Measurements from ENCODE around the gene ECHS1. TPM values are rescaled to one million over a fixed set of nuclear protein-coding genes. Genes with fewer than 3 reads are reported as not detected.

The ECHS1 gene
- total and polyA plus RNA-seq, 2 experiments from 2014 or later, result 92.1 to 127 TPM

DNA sequence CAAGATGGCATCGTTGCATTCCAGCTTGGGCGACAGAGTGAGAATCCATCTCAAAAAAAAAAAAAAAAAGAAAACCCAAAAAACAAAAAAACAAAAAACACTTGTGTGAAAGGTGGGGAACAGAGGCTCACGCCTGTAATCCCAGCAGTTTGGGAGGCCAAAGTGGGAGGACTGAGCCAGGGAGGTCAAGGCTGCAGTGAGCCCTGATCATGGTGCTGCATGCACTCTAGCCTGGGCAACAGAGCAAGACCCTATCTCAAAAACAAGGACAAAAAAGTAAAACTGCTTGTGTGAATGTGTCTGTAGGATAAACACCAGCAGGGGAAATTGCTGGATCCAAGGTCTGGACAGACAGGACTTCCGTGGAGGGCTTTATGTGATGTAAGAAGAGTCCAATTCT, 10.4 kb upstream of the ECHS1 start (continued):
- TF ChIP-seq, protein P1, sequence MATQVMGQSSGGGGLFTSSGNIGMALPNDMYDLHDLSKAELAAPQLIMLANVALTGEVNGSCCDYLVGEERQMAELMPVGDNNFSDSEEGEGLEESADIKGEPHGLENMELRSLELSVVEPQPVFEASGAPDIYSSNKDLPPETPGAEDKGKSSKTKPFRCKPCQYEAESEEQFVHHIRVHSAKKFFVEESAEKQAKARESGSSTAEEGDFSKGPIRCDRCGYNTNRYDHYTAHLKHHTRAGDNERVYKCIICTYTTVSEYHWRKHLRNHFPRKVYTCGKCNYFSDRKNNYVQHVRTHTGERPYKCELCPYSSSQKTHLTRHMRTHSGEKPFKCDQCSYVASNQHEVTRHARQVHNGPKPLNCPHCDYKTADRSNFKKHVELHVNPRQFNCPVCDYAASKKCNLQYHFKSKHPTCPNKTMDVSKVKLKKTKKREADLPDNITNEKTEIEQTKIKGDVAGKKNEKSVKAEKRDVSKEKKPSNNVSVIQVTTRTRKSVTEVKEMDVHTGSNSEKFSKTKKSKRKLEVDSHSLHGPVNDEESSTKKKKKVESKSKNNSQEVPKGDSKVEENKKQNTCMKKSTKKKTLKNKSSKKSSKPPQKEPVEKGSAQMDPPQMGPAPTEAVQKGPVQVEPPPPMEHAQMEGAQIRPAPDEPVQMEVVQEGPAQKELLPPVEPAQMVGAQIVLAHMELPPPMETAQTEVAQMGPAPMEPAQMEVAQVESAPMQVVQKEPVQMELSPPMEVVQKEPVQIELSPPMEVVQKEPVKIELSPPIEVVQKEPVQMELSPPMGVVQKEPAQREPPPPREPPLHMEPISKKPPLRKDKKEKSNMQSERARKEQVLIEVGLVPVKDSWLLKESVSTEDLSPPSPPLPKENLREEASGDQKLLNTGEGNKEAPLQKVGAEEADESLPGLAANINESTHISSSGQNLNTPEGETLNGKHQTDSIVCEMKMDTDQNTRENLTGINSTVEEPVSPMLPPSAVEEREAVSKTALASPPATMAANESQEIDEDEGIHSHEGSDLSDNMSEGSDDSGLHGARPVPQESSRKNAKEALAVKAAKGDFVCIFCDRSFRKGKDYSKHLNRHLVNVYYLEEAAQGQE (IDR thresholded peaks at IDR 0.05; ENCODE audit: unreplicated experiment), result no peak
- TF ChIP-seq NANOG (IDR thresholded peaks at IDR 0.05; ENCODE audit: borderline replicate concordance), result no peak
- TF ChIP-seq STAT1 (IDR thresholded peaks at IDR 0.05; ENCODE audit: unreplicated experiment), result no peak
- TF ChIP-seq, protein P2, sequence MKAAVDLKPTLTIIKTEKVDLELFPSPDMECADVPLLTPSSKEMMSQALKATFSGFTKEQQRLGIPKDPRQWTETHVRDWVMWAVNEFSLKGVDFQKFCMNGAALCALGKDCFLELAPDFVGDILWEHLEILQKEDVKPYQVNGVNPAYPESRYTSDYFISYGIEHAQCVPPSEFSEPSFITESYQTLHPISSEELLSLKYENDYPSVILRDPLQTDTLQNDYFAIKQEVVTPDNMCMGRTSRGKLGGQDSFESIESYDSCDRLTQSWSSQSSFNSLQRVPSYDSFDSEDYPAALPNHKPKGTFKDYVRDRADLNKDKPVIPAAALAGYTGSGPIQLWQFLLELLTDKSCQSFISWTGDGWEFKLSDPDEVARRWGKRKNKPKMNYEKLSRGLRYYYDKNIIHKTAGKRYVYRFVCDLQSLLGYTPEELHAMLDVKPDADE (IDR thresholded peaks at IDR 0.05), result no peak
- TF ChIP-seq ZNF331 (CRISPR knock-in tag; IDR thresholded peaks at IDR 0.05; ENCODE audit: low read depth), result no peak

DNA sequence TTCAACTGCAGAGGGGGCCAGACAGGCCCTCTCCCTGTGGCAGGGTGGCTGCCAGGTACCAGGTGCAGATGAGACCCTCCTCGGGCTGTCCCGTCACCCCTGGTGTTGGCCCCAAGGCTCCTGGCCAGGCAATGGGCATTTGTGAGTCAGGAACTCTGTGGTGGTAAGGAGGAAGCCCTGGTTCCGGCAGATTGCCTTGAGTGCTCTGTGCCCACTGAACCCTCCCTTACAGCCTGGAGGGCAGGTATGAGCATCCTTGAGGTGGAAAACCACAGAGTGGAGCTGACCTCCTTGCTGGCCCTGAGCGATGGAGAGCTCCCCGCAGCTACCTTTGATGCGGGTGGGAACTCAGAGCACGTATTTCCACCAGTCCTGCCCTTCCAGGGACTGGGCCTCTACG, 7.9 kb upstream of the ECHS1 start:
- ATAC-seq (no peak), DNase-seq (ENCODE audit: low spot score) (no peak)
- Histone ChIP-seq H3K36me3 (ENCODE audit: insufficient read depth) (no peaks in the 10 kb centered on the region; the same call in 1 of the 2 replicates), H3K4me2 (no peak overlapping the region), H4K20me1 (replicated peaks; ENCODE audit: insufficient read depth) (no peaks in the 10 kb centered on the region), H3K27ac (ENCODE audit: low read depth) (no peak overlapping the region), H3K9me2 (ENCODE audit: insufficient read depth) (no peaks in the 10 kb centered on the region), H3K4me3 (no peak overlapping the region), H3K79me2 (replicated peaks; ENCODE audit: insufficient read depth) (no peaks in the 10 kb centered on the region), H3K4me1 (ENCODE audit: insufficient read depth) (peaks cover 5% of the 10 kb centered on the region; the same call in 1 of the 2 replicates), H2AFZ (no peak overlapping the region), H3K27me3 (ENCODE audit: insufficient read depth) (peaks cover 36% of the 10 kb centered on the region), H3F3A (replicated peaks; ENCODE audit: low read depth) (no peaks in the 10 kb centered on the region)
- Mint-ChIP-seq H3K9me3 (no peaks in the 10 kb centered on the region; the same call in 2 of the 3 replicates), H3K27me3 (ENCODE audit: insufficient read depth, low read depth, poor library complexity) (peaks cover 22% of the 10 kb centered on the region), H3K36me3 (ENCODE audit: low read depth) (0 out of 3 replicates have a peak, but pooled peaks cover 3% of the 10 kb centered on the region), H3K4me1 (no peaks in the 10 kb centered on the region), H3K4me3 (no peak overlapping the region), H3K27ac (no peak overlapping the region)
- TF ChIP-seq STAT1 (IDR thresholded peaks at IDR 0.05; ENCODE audit: unreplicated experiment), result no peak

DNA sequence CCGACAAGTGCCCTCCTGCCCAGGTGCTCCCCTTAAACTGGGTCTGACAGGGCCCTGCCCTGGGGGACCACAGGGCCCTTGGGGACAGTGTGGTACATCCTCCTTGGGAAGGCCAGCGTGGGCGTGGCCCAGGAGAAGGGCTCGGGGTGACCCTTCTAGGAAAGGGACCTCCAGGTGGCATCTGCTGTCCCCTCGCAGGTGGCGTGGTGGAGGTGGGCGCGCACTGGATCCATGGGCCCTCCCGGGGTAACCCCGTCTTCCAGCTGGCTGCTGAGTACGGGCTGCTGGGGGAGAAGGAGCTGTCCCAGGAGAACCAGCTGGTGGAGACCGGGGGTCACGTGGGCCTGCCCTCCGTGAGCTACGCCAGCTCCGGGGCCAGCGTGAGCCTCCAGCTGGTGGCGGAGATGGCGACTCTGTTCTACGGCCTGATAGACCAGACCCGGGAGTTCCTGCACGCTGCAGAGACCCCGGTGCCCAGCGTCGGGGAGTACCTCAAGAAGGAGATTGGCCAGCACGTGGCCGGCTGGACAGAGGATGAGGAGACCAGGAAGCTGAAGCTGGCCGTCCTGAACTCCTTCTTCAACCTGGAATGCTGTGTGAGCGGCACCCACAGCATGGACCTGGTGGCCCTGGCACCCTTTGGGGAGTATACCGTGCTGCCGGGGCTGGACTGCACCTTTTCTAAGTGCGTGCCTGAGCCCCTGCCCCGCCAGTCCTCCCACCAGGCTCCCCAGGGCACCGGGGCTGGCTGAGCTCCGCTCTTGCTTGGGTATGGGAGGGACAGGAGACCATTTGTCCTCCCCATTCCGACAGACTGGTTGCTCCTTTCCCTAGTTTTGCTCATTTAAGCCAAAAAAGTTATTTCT, 6.9 kb upstream of the ECHS1 start:
- ATAC-seq (peak; percentile 23), DNase-seq (ENCODE audit: low spot score) (no peak)
- Histone ChIP-seq H3K4me2 (peak overlapping the region; percentile 92), H3K4me1 (ENCODE audit: insufficient read depth) (peaks cover 5% of the 10 kb centered on the region; the same call in 1 of the 2 replicates), H3K79me2 (replicated peaks; ENCODE audit: insufficient read depth) (no peaks in the 10 kb centered on the region), H3K4me3 (peak overlapping the region; percentile 68), H3K9me2 (ENCODE audit: insufficient read depth) (no peaks in the 10 kb centered on the region), H3K27ac (ENCODE audit: low read depth) (no peak overlapping the region), H3F3A (replicated peaks; ENCODE audit: low read depth) (no peaks in the 10 kb centered on the region), H3K36me3 (ENCODE audit: insufficient read depth) (no peaks in the 10 kb centered on the region), H4K20me1 (replicated peaks; ENCODE audit: insufficient read depth) (no peaks in the 10 kb centered on the region; the same call in 1 of the 2 replicates), H3K27me3 (ENCODE audit: insufficient read depth) (peaks cover 46% of the 10 kb centered on the region), H2AFZ (no peak overlapping the region; the same call in 1 of the 2 replicates)
- TF ChIP-seq ZNF331 (CRISPR knock-in tag; IDR thresholded peaks at IDR 0.05; ENCODE audit: low read depth), result no peak
- no peak for TF ChIP-seq STAT1 (IDR thresholded peaks at IDR 0.05; ENCODE audit: unreplicated experiment)
- H3K27me3 Mint-ChIP-seq (ENCODE audit: insufficient read depth, low read depth, poor library complexity), result peaks cover 31% of the 10 kb centered on the region
- H3K4me3 Mint-ChIP-seq, result peak overlapping the region; percentile 66
- no peaks in the 10 kb centered on the region; the same call in 2 of the 3 replicates for H3K9me3 Mint-ChIP-seq
- H3K27ac Mint-ChIP-seq, result no peak overlapping the region
- H3K36me3 Mint-ChIP-seq (ENCODE audit: low read depth), result 0 out of 3 replicates have a peak, but pooled peaks cover 3% of the 10 kb centered on the region
- H3K4me1 Mint-ChIP-seq, result no peaks in the 10 kb centered on the region

All from GM23338 (cell line).